ENCODE data around the gene ASCL2.
"Not testable (repeated sequence)": the region's sequence is repeated elsewhere in the genome, so short reads cannot be mapped to it uniquely, and the experiment has no call there.

Gene ASCL2

DNA sequence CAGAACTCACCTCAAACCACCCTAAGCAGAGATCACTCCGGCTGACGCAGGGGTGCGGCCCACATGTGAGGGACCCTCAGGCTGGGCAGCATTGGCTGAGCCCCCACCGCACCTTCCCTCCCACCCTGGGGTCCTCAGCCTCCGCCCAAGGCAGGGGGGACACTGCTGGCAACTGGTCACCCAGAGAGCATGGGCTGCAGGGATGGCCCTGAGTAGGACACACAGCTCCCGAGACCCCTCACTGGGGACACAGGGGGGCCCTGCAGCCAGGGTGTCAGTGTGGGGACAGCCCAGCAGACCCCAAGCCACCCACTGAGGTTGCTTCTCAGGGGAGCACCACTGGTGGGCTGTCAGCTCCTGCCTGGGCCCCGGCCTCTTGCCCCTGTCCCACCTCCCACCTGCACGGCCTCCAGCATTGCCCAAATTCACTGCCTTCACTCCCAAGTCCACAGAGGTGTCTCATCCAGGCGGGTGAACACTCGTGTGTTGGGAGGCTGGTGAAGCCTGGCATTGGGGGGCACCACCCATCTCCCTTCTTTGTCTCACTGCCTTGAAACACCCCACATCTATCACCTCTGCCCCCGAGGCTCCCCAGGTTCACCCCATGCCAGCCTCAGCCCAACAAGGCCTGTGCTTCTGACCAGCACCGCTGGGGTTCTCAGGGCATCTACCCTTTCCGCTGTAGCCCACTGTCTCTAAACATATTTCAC is 26.7 kb upstream of the ASCL2 start:
- DNase-seq: no peak

DNA sequence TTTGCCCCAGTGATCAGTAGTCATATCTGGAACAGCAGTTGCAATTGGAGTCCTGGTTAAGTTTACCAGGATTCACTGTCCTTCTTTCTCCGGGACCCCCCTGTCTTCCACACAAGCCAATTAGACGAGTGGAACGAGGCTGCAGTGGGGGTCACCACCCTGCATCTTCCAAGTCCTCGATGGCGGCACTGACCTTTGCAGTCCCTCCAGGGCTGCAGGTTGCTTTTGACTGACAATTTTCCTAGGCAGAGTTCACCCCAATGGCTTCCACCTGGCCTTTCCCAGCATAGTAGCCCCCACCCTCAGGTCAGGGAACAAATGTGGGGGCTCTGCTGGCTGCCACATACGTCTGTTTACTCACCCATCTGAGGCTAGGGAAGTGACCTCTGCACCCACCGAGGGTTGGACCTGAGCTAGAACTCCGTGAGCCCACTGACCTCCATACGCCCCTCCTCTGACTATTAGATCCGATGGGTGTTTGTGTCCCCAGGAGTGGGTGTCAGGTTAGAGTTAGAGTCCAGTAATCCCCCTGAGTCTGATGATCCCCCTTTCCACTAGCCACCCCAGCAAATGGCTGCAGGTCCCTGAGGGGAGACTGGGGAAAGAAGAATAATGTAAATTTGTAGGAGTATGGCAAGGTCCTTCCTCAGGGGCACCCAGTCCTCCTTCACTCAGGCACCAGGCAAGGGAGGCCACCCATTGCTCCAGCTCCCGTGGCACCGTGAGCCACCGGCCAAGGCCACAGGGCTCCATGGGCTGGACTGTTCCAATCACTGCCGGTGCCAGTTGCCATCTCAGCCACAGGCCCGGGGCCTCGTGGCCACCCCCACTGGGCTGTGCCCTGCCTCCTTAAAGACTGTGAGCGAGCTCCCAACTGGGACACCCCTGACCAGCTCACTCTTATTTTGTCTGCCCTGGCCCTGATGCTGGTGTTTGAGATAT is 25.9 kb upstream of the ASCL2 start:
- peak; percentile 25 for DNase-seq

DNA sequence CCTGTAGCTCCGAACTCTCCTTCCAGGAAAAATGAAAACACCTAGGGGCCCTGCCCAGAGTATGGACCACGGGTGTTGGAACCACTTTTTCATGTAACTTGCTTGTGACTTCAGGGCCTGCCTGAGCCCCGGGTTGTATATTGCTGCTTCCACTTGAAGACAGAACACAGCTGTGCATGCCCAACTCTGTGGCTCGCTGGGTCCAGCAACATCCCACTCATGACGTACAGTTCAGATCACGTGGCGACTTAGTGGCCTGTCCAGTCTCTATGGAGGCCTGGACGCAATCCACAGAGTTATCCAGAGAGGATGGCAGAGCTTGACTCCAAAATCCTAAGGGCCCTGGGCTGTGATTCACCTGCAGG is 24.5 kb upstream of the ASCL2 start:
- peak; percentile 23 for DNase-seq

DNA sequence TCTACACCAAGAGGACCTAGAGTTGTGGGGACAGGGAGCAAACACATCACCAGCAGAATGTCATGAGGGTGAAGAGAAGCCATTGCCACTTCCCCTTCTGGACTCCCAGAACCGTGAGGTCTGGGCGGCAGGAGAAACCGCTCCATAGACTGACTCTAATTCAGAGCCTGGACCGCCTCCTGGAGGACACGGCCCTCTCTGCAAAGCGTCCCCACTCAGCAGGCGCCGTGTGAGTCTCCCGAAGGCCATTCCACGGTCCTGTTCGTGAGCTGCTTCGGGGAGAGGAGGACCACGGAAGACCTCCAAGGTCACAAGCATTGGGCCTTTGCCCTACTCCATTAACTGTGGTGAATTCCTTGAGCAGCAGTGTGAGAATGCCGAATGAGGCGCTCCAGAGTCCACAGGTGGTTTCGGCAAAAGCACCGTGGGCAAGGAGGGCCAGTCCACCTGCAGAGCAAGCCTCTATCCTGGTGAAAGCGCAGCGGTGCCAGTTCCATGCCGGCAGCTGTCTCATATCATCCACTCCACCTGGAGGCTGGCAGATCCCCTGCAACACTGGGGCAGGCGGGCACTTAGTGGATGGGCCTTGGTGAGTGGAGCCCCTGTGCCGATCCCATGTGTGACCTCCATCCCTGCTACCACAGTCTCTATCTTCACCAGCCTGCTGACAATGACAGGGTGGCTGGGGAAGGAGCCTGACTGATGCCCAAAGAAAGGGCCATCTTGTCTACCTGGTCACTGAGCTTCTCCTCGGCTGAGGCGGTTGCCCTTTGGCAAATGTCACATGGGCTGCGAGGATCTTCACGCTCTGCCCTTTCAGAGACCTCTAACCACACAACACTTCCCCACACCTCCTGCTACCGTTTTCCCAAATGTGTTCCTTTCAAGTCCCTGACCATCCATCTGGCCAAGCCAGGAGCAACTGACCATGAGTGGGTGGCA is 23.9 kb upstream of the ASCL2 start:
- peak; percentile 19 for DNase-seq

DNA sequence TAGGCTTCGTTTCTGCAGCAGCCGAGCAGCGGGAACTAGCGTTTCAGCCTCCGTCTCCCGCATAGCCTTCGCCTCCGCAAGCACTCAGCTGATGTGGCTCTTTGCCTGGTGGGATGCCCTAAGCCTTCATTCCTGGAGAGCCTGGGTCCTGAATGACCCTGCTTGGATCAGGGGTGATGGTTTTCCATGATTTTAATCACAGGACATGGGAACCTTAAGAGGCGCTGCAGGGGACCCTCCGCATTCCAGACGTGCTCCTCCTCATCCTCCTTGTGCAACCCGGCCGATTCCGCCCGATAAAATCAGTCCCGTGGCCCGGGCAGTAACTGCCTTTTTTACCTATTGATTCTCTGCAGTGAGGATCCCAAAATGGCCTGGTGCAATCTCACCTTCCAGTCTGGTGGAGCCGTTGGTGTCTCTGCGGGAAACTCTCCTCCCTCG is 23.2 kb upstream of the ASCL2 start:
- DNase-seq: peak; percentile 24

DNA sequence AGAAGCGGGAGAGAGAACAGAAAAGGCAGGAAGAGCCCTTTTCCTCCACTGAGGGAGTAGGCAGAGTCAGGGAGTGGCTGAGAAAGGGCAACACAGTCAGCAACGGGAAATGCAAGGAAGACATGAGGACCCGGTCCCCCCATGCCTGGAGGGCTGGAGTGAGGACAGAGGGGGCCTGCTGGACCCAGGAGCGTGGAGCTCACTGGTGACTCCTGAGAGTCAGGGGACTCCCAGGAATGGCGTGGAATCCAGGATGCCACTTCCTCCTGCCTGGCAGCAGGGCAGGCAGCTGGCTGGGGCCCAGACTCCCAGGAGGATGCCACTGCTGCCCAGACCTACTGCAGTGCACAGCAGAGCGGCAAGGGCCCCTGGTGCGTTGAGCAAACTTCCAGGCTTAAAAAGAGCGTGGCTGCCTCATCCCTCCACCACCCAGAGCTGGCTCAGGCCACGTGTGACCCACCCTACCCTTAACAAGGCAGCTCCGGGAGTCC is 20.0 kb upstream of the ASCL2 start:
- DNase-seq: no peak

DNA sequence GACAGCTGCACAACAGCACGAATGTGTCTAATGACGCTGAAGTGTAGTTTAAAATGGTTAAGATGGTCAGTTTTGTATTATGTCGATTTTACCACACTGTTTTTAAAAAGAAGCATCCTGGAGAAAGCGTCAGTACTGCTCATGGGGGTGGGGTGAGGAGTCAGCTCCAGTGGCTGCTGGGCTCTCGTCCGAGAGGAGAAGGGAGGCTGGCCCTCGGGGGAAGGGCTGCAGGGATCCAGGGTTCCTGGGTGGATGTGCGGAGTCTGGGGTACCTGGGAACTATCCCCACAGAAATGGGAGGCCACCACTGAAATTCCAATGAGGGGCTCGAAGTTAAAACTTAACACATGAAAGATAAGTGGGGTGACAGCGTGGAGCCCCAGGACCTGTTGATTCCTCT is 19.5 kb upstream of the ASCL2 start:
- no peak for DNase-seq

DNA sequence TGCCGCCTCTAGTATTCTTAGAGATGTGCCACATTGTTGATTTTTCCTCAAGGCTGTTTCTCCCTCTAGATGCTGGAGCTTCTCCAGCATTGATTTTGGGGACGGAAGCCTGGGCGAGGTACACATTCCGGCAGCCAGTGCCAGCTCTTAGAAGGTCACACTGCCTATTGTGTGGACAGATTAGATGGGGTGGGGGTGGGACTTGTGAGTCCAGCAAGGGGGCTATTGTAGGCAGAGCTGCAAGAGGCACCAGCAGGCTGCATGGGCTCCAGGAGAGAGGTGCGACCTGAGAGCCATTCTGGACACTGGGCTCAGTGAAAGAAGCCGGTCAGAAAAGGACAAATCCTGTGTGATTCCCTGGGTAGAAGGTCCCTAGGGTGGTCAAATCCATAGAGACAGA is 19.0 kb upstream of the ASCL2 start:
- no peak for DNase-seq

DNA sequence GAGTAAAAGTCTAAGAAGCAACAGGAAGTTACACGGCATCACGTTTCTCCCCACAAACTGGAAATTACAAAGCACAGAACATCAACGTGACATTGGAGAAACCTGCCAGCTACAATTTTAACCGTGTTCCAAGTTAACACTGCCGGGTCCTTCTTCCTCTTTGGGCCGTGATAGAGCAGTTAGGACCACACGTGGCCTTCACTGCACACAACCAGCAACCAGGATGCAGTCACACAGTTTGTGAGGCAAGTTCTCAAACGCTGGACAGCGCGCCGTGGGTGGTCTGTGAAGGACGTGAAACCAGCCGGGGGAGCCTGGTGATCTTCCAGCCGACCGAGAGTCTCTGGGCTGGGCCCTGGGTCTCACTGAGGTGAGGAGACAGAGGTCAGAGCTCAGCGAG is 16.7 kb upstream of the ASCL2 start:
- no peak for DNase-seq

DNA sequence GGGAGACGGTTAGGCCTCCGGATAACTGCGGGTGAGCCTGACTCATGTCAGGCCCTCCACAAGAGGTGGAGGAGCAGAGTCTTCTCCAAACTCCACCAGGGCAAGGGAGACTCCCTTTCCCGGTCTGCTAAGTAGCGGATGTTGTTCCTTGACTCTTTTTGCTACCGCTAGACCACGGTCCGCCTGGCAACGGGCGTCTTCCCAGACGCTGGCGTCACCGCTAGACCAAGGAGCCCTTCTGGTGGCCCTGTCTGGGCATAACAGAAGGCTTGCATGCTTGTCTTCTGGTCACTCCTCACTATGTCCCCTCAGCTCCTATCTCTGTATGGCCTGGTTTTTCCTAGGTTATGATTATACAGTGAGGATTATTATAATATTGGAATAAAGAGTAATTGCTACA is 16.0 kb upstream of the ASCL2 start:
- DNase-seq: not testable (repeated sequence)

DNA sequence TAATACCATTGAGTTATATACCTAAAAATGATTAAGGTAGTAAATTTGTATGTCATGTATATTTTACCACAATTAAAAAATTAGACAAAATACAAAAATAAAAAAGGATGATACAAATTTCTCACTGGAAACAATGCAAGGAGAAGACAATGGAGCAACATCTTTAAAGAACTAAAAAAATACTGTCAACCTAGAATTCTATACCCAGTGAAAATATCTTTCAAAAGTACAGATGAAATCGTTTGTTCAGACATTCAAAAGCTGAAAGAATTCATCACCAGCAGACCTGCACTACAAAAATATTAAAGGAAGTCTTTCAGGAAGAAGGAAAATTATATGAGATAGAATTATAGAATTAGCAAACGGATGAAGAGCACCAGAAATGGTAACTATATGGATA is 9.8 kb upstream of the ASCL2 start:
- DNase-seq: no peak

DNA sequence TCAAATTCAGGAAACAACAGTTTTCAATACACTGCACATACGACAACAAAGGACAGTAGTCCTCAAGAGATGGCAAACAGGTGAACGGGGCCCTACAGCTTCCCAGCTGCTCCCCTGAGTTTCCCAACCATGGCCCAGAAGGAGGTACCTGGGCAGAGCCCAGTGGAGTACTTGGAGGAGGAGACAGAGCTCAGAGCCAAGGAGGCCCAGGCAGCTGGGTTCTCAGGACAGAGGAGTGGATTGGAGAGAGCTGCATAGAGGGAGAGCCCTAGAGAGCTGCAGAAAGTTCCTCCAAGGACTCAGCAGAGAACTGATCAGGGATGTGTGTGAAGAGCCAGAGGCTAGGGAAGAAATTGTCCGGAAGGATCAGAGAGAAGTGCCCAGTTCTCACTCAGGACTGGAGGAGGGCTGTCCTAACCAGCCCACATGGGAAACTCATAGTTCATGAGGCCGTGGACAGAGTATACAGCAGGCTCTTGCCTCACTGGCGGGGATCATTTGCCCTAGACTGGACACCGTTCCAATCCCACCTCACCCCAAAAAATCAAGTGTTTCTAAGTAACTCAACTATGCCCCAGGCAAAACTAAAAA is 7.6 kb upstream of the ASCL2 start:
- no peak for DNase-seq

DNA sequence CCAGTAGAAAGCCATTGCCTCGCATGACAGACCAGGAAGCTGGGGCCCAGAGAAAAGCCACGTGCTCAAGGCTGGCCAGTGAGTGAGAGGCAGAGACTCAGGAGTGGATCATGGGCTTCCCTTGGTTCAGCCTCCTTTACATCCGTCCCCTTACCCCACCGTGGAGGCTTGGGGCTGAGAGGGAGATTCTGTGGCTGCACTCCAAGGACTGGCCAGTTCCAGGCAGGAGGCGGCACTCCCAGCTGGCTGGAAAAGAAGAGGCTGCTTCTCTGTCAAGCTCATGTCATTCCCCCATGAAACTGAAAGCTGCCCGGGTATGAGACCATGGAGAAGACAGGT is 6.6 kb upstream of the ASCL2 start:
- DNase-seq: no peak

DNA sequence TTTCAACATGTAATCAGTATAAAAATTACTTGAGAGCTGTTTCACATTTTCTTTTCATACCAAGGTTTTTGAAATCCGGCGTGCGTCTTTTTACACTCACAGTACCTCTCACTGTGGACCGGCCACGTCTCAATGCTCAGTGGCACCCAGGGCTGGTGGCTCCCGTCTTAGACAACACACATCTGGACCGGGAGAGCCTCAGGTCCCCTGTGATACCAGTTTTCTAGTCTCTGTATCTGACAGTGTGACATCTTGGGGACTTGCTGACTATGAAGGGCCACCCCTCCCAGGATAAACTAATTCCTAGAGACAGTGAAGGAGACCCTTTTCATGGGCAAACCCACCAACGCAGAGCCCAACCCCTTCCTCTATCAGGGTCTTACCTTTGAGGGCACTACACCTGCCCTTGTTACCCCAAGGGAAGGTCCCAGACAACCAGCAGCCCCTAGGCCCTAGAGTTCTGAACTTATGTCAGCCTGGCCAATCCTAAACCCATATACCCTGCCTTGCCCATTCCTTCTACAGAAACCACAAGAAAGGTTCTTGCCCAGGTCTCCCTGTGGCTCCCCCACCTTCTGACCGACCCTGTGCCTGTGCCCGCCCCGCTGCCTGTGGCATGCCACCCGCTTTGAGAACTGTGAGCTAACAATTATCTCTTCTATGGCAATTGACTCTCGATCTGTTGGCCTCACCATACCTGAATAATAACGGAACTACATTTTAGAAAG is 6.1 kb upstream of the ASCL2 start:
- no peak for DNase-seq

DNA sequence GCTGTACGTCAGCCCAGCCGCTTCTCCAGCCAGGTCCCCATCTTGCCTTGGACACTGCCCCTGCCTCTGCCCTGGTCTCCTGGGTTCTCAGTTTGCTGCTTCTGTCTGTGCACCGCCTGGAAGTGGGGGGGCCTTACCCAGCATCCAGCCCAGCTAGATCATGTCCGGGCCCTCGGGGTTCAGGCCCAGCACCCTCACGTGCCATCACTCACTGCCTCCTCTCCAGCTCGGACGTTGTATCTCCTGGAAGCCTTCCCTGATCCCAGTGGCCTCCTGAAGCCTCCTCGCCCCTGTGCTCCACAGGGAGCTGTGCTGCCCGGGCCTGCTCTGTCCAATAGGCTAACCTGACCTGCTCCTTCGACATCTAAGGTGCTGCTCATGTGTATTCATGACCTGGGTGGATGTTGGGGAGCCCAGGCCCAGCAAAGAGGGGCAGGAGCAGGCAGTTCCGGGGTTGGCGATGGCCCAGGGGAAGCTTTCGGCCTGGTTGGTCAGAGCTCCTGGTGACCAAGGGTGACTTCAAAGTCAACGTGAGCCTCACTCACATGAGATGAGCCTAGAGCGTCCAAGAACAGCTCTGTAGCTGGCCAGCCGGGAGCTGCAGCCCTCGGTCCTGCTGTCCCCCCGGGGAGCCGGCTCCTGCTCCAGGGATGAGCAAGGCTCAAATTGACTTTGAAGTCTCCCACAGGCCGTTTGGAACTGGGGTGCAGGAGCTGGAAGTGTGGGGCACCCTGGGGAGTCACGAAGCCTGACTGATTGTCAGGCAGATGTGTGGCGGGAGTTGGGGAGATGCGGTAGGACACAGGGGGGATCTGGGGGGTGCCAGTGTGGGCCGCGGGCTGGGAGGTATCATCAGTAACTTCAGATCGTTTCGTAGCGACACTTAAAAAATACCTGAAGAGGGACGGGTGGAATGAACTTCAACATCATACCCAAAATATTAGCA is 5.2 kb upstream of the ASCL2 start:
- DNase-seq: no peak

DNA sequence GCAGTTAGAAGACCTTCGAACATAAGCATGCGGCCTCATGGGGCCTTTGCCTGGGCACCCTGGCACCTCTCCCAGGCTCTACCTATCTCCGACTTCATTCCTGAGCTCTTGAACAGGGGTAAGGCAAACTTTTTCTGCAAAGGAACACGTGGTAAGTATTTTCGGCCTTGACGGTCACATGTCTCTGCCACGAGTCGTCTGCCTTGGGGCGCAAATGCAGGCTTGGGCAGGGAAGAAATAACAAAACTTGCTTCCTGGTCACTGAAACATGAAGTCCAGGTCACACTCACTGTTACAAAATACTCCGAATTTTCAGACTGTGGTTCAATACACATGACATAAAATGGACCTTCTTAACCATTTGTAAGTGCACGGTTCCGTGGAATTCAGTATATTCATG is 3.4 kb upstream of the ASCL2 start:
- DNase-seq: no peak

DNA sequence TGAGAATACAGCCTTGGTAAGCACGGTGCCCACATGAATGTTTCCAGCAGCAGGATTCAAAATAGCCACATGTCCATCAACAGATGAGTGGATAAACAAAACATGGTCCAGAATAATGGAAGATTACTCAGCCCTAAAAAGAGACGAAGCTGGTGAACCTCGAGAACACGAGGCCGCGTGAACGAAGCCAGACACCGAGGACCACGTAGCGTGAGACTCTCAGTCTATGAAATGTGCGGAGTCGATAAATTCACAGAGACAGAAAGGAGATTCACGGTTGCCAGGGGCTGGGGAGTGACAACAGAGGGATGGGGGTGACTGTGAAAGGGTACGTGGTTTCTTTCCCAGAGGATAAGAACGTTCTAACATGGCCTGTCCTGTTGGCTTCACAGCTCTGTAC is 2.9 kb upstream of the ASCL2 start:
- DNase-seq: no peak

DNA sequence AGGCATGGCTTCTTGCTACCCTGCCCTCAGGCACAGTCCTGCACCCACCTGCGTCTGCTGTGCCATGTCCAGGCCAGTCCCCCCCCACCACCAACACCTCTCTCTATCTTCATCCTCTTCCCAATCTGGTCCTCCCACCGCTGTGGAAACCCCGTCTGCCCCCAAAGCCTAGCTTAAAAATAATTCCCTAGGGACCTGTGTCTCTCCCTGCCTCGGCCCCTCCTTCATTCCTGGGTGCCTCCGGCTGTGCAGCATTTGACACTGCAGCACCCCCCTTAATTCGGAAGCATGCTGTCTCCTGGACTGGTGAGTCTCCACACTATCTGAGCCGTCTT is 2.5 kb upstream of the ASCL2 start:
- no peak for DNase-seq

DNA sequence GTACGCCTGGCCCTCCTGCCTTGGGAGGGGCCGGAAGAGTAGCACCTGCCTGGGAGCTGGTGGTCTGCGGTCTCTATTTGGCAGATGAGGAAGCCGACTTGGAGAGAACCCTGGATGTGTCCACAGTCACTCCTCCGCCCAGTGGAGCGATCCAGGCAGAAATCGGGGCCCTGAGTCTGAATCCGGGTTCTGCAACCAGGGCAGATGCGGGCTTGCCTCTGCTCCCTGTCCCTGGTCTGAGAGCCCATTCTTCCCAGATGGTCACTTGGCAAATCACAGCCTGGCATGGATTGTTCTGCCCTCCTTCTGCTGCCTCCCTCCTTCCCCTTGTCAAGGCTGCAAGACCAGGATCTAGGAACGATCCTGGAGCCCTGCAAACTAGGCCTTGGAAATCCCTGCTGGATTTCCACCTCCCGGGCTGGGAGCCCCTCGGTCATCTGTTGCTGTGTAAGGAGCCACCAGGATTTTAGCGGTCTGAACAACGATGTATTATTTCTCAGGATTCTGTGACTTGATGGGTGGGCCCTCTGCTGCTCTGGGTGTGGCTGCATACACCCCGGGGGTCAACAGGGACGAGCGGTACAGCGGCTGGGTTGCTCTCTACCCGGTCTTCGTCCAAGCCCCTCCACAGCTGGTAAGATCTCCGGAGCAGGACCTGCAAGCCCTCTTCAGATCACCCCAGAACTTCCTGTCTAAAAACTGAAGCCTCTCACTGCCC is 2.0 kb upstream of the ASCL2 start:
- DNase-seq: no peak

Data from activated CD4-positive, CD25-positive, alpha-beta regulatory T cell treated with anti-CD3 and anti-CD28 coated beads, Interleukin-2, amount 50 U/mL, for 72 hours (primary cell).